AG04449 (cell line): ENCODE data around the gene PGA5.

ENCODE experiments used
- CTCF ChIA-PET: fragments of 350-600 bp; formaldehyde crosslinking; extraction: SDS; loops from one replicate; lab custom pipeline; 2021; ENCODE audit warnings: antibody characterized with exemption; lab: Yijun Ruan, JAX
- POLR2A ChIA-PET: fragments of 400-600, 350-600 bp; formaldehyde crosslinking; extraction: SDS; loops from one replicate; lab custom pipeline; 2020; ENCODE audit warnings: antibody characterized with exemption, inconsistent platforms; lab: Yijun Ruan, JAX
- DNase-seq: peaks from one replicate; pipeline ENCODE4 v3.0.0-alpha.2; 2010; ENCODE audit warnings: low read depth, low spot score
- H3K4me3 ChIP-seq: 2 replicates; pipeline ENCODE4 v1.5.1; 2011; ENCODE audit warnings: low read depth, mild to moderate bottlenecking, control low read depth, low read length
- CTCF ChIP-seq: IDR thresholded peaks from one replicate; pipeline ENCODE4 v1.5.1; 2011; ENCODE audit warnings: mild to moderate bottlenecking, moderate library complexity, low read length, control low read depth, inconsistent platforms; ENCODE audit not compliant: insufficient read depth; ENCODE audit errors: missing control alignments

PGA5 gene

GRCh38 chr11:61290905-61291690 is 50.1 kb downstream of the PGA5 start:
- DNase-seq = no peak
- CTCF ChIA-PET = interaction anchor here (1.8 kb wide), 1 partner anchor 30 kb away, joined by 3 read pairs; no protein-coding TSS in a partner anchor
- no peak overlapping the region for H3K4me3 ChIP-seq
- no peak for TF ChIP-seq CTCF
- POLR2A ChIA-PET = no interaction called here

GRCh38 chr11:61292356-61292755 is 51.4 kb downstream of the PGA5 start:
- ChIA-PET POLR2A (no interaction called here), CTCF (interaction anchor here (1.0 to 2.4 kb wide), 2 partner anchors 17 to 38 kb away, joined by 3 to 8 read pairs; no protein-coding TSS in a partner anchor)
- H3K4me3 ChIP-seq = no peak overlapping the region
- no peak for TF ChIP-seq CTCF
- DNase-seq = no peak

GRCh38 chr11:61293867-61294716 is 53.1 kb downstream of the PGA5 start:
- DNase-seq = no peak
- CTCF ChIA-PET = interaction anchor here (0.6 to 2.4 kb wide), 14 partner anchors 10 to 170 kb away, joined by 3 to 8 read pairs (median 3); no protein-coding TSS in a partner anchor
- TF ChIP-seq CTCF = peak; percentile 11
- peak overlapping the region; percentile 61 for H3K4me3 ChIP-seq
- POLR2A ChIA-PET = interaction anchor here (1.3 kb wide), 1 partner anchor 12 kb away, joined by 3 read pairs; no protein-coding TSS in a partner anchor

GRCh38 chr11:61294717-61295595 is 54.0 kb downstream of the PGA5 start, which contains the start of gene VWCE:
VWCE (minus strand) TSS chr11:61295316; CDS start chr11:61295037, 279 bp downstream.
- TF ChIP-seq CTCF = peak; percentile 38
- DNase-seq = no peak
- ChIA-PET POLR2A (interaction anchor here (1.3 kb wide), 1 partner anchor 13 kb away, joined by 3 read pairs; no protein-coding TSS in a partner anchor), CTCF (interaction anchor here (0.7 to 1.6 kb wide), 9 partner anchors 10 to 91 kb away, joined by 3 to 5 read pairs (median 3); no protein-coding TSS in a partner anchor)
- peak within 1 kb of the TSS; percentile 61 for H3K4me3 ChIP-seq

GRCh38 chr11:61295596-61295926 is 54.6 kb downstream of the PGA5 start:
- peak overlapping the region; percentile 61 for H3K4me3 ChIP-seq
- POLR2A ChIA-PET = no interaction called here
- no peak for DNase-seq

More at GRCh38 chr11:61295596-61295926, 54.6 kb downstream of the PGA5 start:
- no peak for TF ChIP-seq CTCF
- CTCF ChIA-PET = interaction anchor here (0.8 to 1.4 kb wide), 6 partner anchors 10 to 91 kb away, joined by 3 to 5 read pairs (median 3); no protein-coding TSS in a partner anchor
